Glutamatergic neuron (in vitro differentiated cells): ENCODE data around the gene CTDSP1. TPM values are rescaled to one million over a fixed set of nuclear protein-coding genes. Genes with fewer than 3 reads are reported as not detected.

Experiments used
- DNase-seq: peaks from one replicate; pipeline ENCODE4 v3.0.0; 2022
- H3K27ac Mint-ChIP-seq: one replicate; pipeline ENCODE4 v1.8.0; 2020; ENCODE audit warnings: mild to moderate bottlenecking, mixed read lengths, inconsistent platforms; ENCODE audit not compliant: unreplicated experiment
- H3K27me3 Mint-ChIP-seq: one replicate; pipeline ENCODE4 v1.8.0; 2020; ENCODE audit warnings: mild to moderate bottlenecking, moderate library complexity, mixed read lengths, inconsistent platforms; ENCODE audit not compliant: unreplicated experiment
- H3K36me3 Mint-ChIP-seq: one replicate; pipeline ENCODE4 v1.8.0; 2020; ENCODE audit warnings: mild to moderate bottlenecking, mixed read lengths, inconsistent platforms; ENCODE audit not compliant: unreplicated experiment
- H3K4me1 Mint-ChIP-seq: one replicate; pipeline ENCODE4 v1.8.0; 2020; ENCODE audit warnings: mild to moderate bottlenecking, low read depth, mixed read lengths, inconsistent platforms; ENCODE audit not compliant: unreplicated experiment
- H3K4me3 Mint-ChIP-seq: one replicate; pipeline ENCODE4 v1.8.0; 2020; ENCODE audit warnings: mild to moderate bottlenecking, mixed read lengths, inconsistent platforms; ENCODE audit not compliant: unreplicated experiment
- H3K9me3 Mint-ChIP-seq: one replicate; pipeline ENCODE4 v1.8.0; 2020; ENCODE audit warnings: mild to moderate bottlenecking, moderate library complexity, mixed read lengths, inconsistent platforms; ENCODE audit not compliant: unreplicated experiment
- CTCF ChIP-seq: fragments of 200-600 bp; sonication (generic); IDR thresholded peaks from one replicate; pipeline ENCODE4 v1.5.0; 2021; ENCODE audit not compliant: partially characterized antibody, unreplicated experiment
- total RNA-seq: library from RNA; stranded (reverse); fragmentation: NEBNext Ultra II Directional; extraction: Animal tissue kit (Norgen Biotek cat#: 25700); gene quantifications from one replicate; pipeline ENCODE4 v1.2.1, GENCODE V29; 2021; ENCODE audit not compliant: unreplicated experiment

CTDSP1 gene
- total RNA-seq, 1 donor from 2014 or later, result 9.7 TPM

- peaks cover 2% of the 10 kb centered on the region for H3K4me1 Mint-ChIP-seq
- no peak overlapping the region for H3K4me3 Mint-ChIP-seq
- no peak for DNase-seq
- TF ChIP-seq CTCF, result no peak
- no peaks in the 10 kb centered on the region for H3K36me3 Mint-ChIP-seq
- no peaks in the 10 kb centered on the region for H3K9me3 Mint-ChIP-seq
- no peak overlapping the region for H3K27ac Mint-ChIP-seq
- H3K27me3 Mint-ChIP-seq, result peaks cover 5% of the 10 kb centered on the region
Measured at GRCh38 chr2:218360453-218360852, 39.2 kb upstream of the CTDSP1 start.

- Mint-ChIP-seq H3K27ac (no peak overlapping the region), H3K4me3 (no peak overlapping the region), H3K36me3 (no peaks in the 10 kb centered on the region), H3K9me3 (no peaks in the 10 kb centered on the region), H3K4me1 (no peaks in the 10 kb centered on the region), H3K27me3 (peaks cover 3% of the 10 kb centered on the region)
- no peak for TF ChIP-seq CTCF
- DNase-seq, result no peak
Measured at GRCh38 chr2:218362606-218363005, 37.1 kb upstream of the CTDSP1 start.

GRCh38 chr2:218363736-218364135, 35.9 kb upstream of the CTDSP1 start:
- H3K4me3 Mint-ChIP-seq, result no peak overlapping the region
- H3K27me3 Mint-ChIP-seq, result peaks cover 3% of the 10 kb centered on the region
- no peak overlapping the region for H3K27ac Mint-ChIP-seq
- no peaks in the 10 kb centered on the region for H3K9me3 Mint-ChIP-seq
- no peaks in the 10 kb centered on the region for H3K4me1 Mint-ChIP-seq
- TF ChIP-seq CTCF, result no peak
- no peak for DNase-seq
- H3K36me3 Mint-ChIP-seq, result no peaks in the 10 kb centered on the region

- no peaks in the 10 kb centered on the region for H3K9me3 Mint-ChIP-seq
- peaks cover 3% of the 10 kb centered on the region for H3K27me3 Mint-ChIP-seq
Measured at GRCh38 chr2:218364196-218364595, 35.5 kb upstream of the CTDSP1 start.

More at GRCh38 chr2:218364196-218364595, 35.5 kb upstream of the CTDSP1 start:
- H3K36me3 Mint-ChIP-seq, result no peaks in the 10 kb centered on the region
- no peak for TF ChIP-seq CTCF
- H3K4me1 Mint-ChIP-seq, result no peaks in the 10 kb centered on the region
- H3K4me3 Mint-ChIP-seq, result no peak overlapping the region
- no peak overlapping the region for H3K27ac Mint-ChIP-seq
- no peak for DNase-seq
